DOHH2 (cell line): ENCODE measurements around the gene RPP30.

Experiments
- CTCF ChIP-seq: fragments of 200-600 bp; sonication (generic); IDR thresholded peaks from one replicate; pipeline ENCODE4 v1.5.1; 2014; ENCODE audit warnings: antibody characterized with exemption, mild to moderate bottlenecking, low read depth, low read length; ENCODE audit not compliant: poor library complexity, severe bottlenecking
- EZH2phosphoT487 ChIP-seq: fragments of 200-600 bp; sonication (generic); IDR thresholded peaks from 2 replicates; pipeline ENCODE4 v1.6.1; 2017; ENCODE audit warnings: borderline replicate concordance, mild to moderate bottlenecking, antibody characterized with exemption, low read length, moderate library complexity, mixed read lengths

- TF ChIP-seq CTCF (no peak), EZH2phosphoT487 (no peak)
Observed at GRCh38 chr10:90893190-90893589, 21.4 kb downstream of the RPP30 start.
